HG03196 (cell line): ENCODE data around the gene TARDBP.
A peak's percentile ranks its signal among the peaks of the same experiment; 100 is the strongest.
"Not testable (repeated sequence)": the region's sequence is repeated elsewhere in the genome, so short reads cannot be mapped to it uniquely, and the experiment has no call there.

Source experiments
- ATAC-seq: cut with Tn5 transposase; IDR thresholded peaks from one replicate; pipeline ENCODE4 v1.9.1; 2021; ENCODE audit not compliant: unreplicated experiment

Gene TARDBP

GRCh38 chr1:11012260-11013159 is at the start of gene TARDBP:
TARDBP (plus strand) TSS chr1:11012654; CDS start chr1:11013728, 1,074 bp downstream.
- peak; percentile 91 for ATAC-seq

GRCh38 chr1:10965546-10966226 is 46.8 kb upstream of the TARDBP start:
- no peak for ATAC-seq

- no peak for ATAC-seq
These were observed 45.4 kb upstream of the TARDBP start for GRCh38 chr1:10967090-10967489.

- no peak for ATAC-seq
These were observed 44.0 kb upstream of the TARDBP start for GRCh38 chr1:10968411-10968826.

GRCh38 chr1:10969267-10969970 is 43.0 kb upstream of the TARDBP start:
- no peak for ATAC-seq

GRCh38 chr1:10969971-10970332 is 42.5 kb upstream of the TARDBP start:
- ATAC-seq, result no peak

GRCh38 chr1:10973552-10973951 is 38.9 kb upstream of the TARDBP start:
- no peak for ATAC-seq

- no peak for ATAC-seq
These were observed 38.2 kb upstream of the TARDBP start for GRCh38 chr1:10973956-10974881.

- no peak for ATAC-seq
These were observed 36.7 kb upstream of the TARDBP start for GRCh38 chr1:10975567-10976326.

GRCh38 chr1:10978719-10979118 is 33.7 kb upstream of the TARDBP start:
- no peak for ATAC-seq

GRCh38 chr1:10979483-10979920 is 33.0 kb upstream of the TARDBP start:
- ATAC-seq, result no peak

GRCh38 chr1:10980094-10980577 is 32.3 kb upstream of the TARDBP start:
- no peak for ATAC-seq

GRCh38 chr1:10980841-10981727 is 31.4 kb upstream of the TARDBP start:
- no peak for ATAC-seq

GRCh38 chr1:10986525-10986890 is 25.9 kb upstream of the TARDBP start:
- no peak for ATAC-seq

- no peak for ATAC-seq
These were observed 24.5 kb upstream of the TARDBP start for GRCh38 chr1:10987840-10988417.

GRCh38 chr1:10989095-10989494 is 23.4 kb upstream of the TARDBP start:
- no peak for ATAC-seq

- ATAC-seq, result not testable (repeated sequence)
These were observed 22.4 kb upstream of the TARDBP start for GRCh38 chr1:10989920-10990516.

- no peak for ATAC-seq
These were observed 21.6 kb upstream of the TARDBP start for GRCh38 chr1:10990828-10991227.
